Cardiac muscle cell (in vitro differentiated cells and primary cell): ENCODE data around the gene LRP2. TPM values are rescaled to one million over a fixed set of nuclear protein-coding genes. Genes with fewer than 3 reads are reported as not detected.

Experiments used
- DNase-seq, 2 donors: peaks; one replicate each; pipeline versions ENCODE4 v3.0.0 to v3.0.0-alpha.2; 2010 to 2017; ENCODE audit warnings: low read depth in 1 of 2, low spot score in 1 of 2
- H3K27ac ChIP-seq: fragments of 200-600 bp; sonication (generic); 2 replicates; pipeline ENCODE4 v1.5.1; 2016
- H3K27me3 ChIP-seq: fragments of 200-600 bp; sonication (generic); 2 replicates; pipeline ENCODE4 v1.6.0; 2016; ENCODE audit warnings: control low read depth
- H3K36me3 ChIP-seq: fragments of 200-600 bp; sonication (generic); 2 replicates; pipeline ENCODE4 v1.5.1; 2016; ENCODE audit warnings: control low read depth
- H3K4me1 ChIP-seq: fragments of 200-600 bp; sonication (generic); 2 replicates; pipeline ENCODE4 v1.8.1; 2017; ENCODE audit warnings: low read depth, mild to moderate bottlenecking, mixed run types
- H3K4me3 ChIP-seq: fragments of 200-600 bp; sonication (generic); 2 replicates; pipeline ENCODE4 v1.5.1; 2016; ENCODE audit warnings: mild to moderate bottlenecking
- H3K9me3 ChIP-seq: fragments of 200-600 bp; sonication (generic); 2 replicates; pipeline ENCODE4 v1.5.1; 2017; ENCODE audit warnings: low read depth, mild to moderate bottlenecking, control low read depth
- CTCF ChIP-seq: IDR thresholded peaks from 2 replicates; pipeline ENCODE4 v1.5.1; 2012; ENCODE audit warnings: low read depth, mild to moderate bottlenecking, low read length
- polyA plus RNA-seq: library from polyadenylated mRNA; unstranded; fragments of >200 nt; fragmentation: Nextera tagmentation; extraction: Ambion mirVana; gene quantifications from 2 replicates; pipeline ENCODE4 v1.2.1, GENCODE V29; 2016
- total RNA-seq: library from RNA; depleted of rRNA; stranded (reverse); fragments of >200 nt; gene quantifications from 2 replicates; pipeline ENCODE4 v1.2.3, GENCODE V29; 2016

LRP2 gene
- total and polyA plus RNA-seq, 2 experiments from 2014 or later: 1.5 to 1.7 TPM

GRCh38 chr2:169162613-169163012 is 199.7 kb downstream of the LRP2 start:
- Histone ChIP-seq H3K36me3 (no peaks in the 10 kb centered on the region), H3K4me3 (no peak overlapping the region), H3K9me3 (no peaks in the 10 kb centered on the region), H3K4me1 (no peaks in the 10 kb centered on the region), H3K27ac (no peak overlapping the region), H3K27me3 (no peaks in the 10 kb centered on the region)
- no peak for TF ChIP-seq CTCF
- no peak for DNase-seq

GRCh38 chr2:169160926-169161481 is 201.3 kb downstream of the LRP2 start:
- Histone ChIP-seq H3K27ac (no peak overlapping the region), H3K4me3 (no peak overlapping the region), H3K4me1 (no peaks in the 10 kb centered on the region), H3K27me3 (no peaks in the 10 kb centered on the region), H3K9me3 (no peaks in the 10 kb centered on the region), H3K36me3 (no peaks in the 10 kb centered on the region)
- DNase-seq: no peak
- TF ChIP-seq CTCF: no peak

GRCh38 chr2:169159686-169160085 is 202.6 kb downstream of the LRP2 start:
- TF ChIP-seq CTCF: no peak
- H3K4me1 ChIP-seq: no peaks in the 10 kb centered on the region

GRCh38 chr2:169158874-169159273 is 203.5 kb downstream of the LRP2 start:
- Histone ChIP-seq H3K9me3 (no peaks in the 10 kb centered on the region), H3K27me3 (no peaks in the 10 kb centered on the region), H3K36me3 (no peaks in the 10 kb centered on the region), H3K27ac (no peak overlapping the region), H3K4me3 (no peak overlapping the region), H3K4me1 (no peaks in the 10 kb centered on the region)
- DNase-seq: no peak
- no peak for TF ChIP-seq CTCF

More at GRCh38 chr2:169159686-169160085, 202.6 kb downstream of the LRP2 start:
- Histone ChIP-seq H3K36me3 (no peaks in the 10 kb centered on the region), H3K27ac (no peak overlapping the region), H3K9me3 (no peaks in the 10 kb centered on the region), H3K27me3 (no peaks in the 10 kb centered on the region), H3K4me3 (no peak overlapping the region)
- DNase-seq: no peak

GRCh38 chr2:169146220-169146619 is 216.1 kb downstream of the LRP2 start:
- TF ChIP-seq CTCF: no peak
- Histone ChIP-seq H3K36me3 (no peaks in the 10 kb centered on the region), H3K4me3 (no peak overlapping the region), H3K27ac (no peak overlapping the region), H3K27me3 (no peaks in the 10 kb centered on the region), H3K4me1 (no peaks in the 10 kb centered on the region), H3K9me3 (no peaks in the 10 kb centered on the region)
- DNase-seq: no peak

GRCh38 chr2:169143998-169144397 is 218.3 kb downstream of the LRP2 start:
- TF ChIP-seq CTCF: no peak
- DNase-seq: no peak
- no peaks in the 10 kb centered on the region for H3K36me3 ChIP-seq
- no peak overlapping the region for H3K4me3 ChIP-seq
- H3K27me3 ChIP-seq: no peaks in the 10 kb centered on the region
- H3K4me1 ChIP-seq: peaks cover 6% of the 10 kb centered on the region
- no peaks in the 10 kb centered on the region for H3K9me3 ChIP-seq
- H3K27ac ChIP-seq: no peak overlapping the region
